Caco-2 (cell line): ENCODE results near the gene CHCHD6. TPM values are rescaled to one million over a fixed set of nuclear protein-coding genes. Genes with fewer than 3 reads are reported as not detected.

Experiments used
- BruUV-seq: library from RNA; stranded (reverse); fragments of 400-500 nt; replicated peaks from 2 replicates; lab custom pipeline; 2021; lab: Mats Ljungman, UMichigan
- CTCF ChIA-PET: fragments of 300-600 bp; sonication (Branson Sonifier 250); formaldehyde crosslinking; loops from one replicate; lab custom pipeline; 2022; ENCODE audit warnings: antibody characterized with exemption; lab: Charles Lee
- POLR2A ChIA-PET: fragments of 300-600 bp; sonication (Branson Sonifier 250); formaldehyde crosslinking; loops from one replicate; lab custom pipeline; 2022; ENCODE audit warnings: antibody characterized with exemption; lab: Charles Lee
- DNase-seq, 2 experiments: peaks; one replicate each; pipeline versions ENCODE4 v3.0.0 to v3.0.0-alpha.2; 2020 to 2022
- H3K27me3 ChIP-seq: replicated peaks from 2 replicates; pipeline ENCODE4 v1.6.0; 2011; ENCODE audit warnings: low read length; ENCODE audit not compliant: control insufficient read depth, insufficient read depth
- H3K36me3 ChIP-seq: 2 replicates; pipeline ENCODE4 v1.5.1; 2011; ENCODE audit warnings: low read length; ENCODE audit not compliant: control insufficient read depth, insufficient read depth
- H3K4me1 ChIP-seq: fragments of 250-450 bp; sonication (Bioruptor Pico); 2 replicates; pipeline ENCODE4 v1.5.1; 2020; ENCODE audit warnings: mild to moderate bottlenecking
- H3K4me3 ChIP-seq: 2 replicates; pipeline ENCODE4 v1.5.1; 2011; ENCODE audit warnings: low read depth, mild to moderate bottlenecking, control low read depth, low read length
- H3K9me3 ChIP-seq: fragments of 250-450 bp; sonication (Bioruptor Pico); 2 replicates; pipeline ENCODE4 v1.5.1; 2020; ENCODE audit warnings: mild to moderate bottlenecking, moderate library complexity
- H3K27ac Mint-ChIP-seq: one replicate; pipeline ENCODE4 v1.8.0; 2022; ENCODE audit warnings: mixed read lengths; ENCODE audit not compliant: unreplicated experiment
- H3K27me3 Mint-ChIP-seq: one replicate; pipeline ENCODE4 v1.8.0; 2022; ENCODE audit warnings: mixed read lengths; ENCODE audit not compliant: insufficient read depth, unreplicated experiment
- H3K36me3 Mint-ChIP-seq: one replicate; pipeline ENCODE4 v1.8.0; 2022; ENCODE audit warnings: mild to moderate bottlenecking, mixed read lengths; ENCODE audit not compliant: insufficient read depth, unreplicated experiment
- H3K4me1 Mint-ChIP-seq: one replicate; pipeline ENCODE4 v1.8.0; 2022; ENCODE audit warnings: low read depth, mixed read lengths; ENCODE audit not compliant: unreplicated experiment
- H3K4me3 Mint-ChIP-seq: one replicate; pipeline ENCODE4 v1.8.0; 2022; ENCODE audit warnings: mild to moderate bottlenecking, moderate library complexity, mixed read lengths; ENCODE audit not compliant: unreplicated experiment
- H3K9me3 Mint-ChIP-seq: one replicate; pipeline ENCODE4 v1.8.0; 2022; ENCODE audit warnings: mixed read lengths; ENCODE audit not compliant: unreplicated experiment
- CTCF ChIP-seq, 2 experiments: fragments of 200-600 bp in 1 of 2; IDR thresholded peaks; 1 replicate in 1 of 2; 2 replicates in 1 of 2; pipeline versions ENCODE4 v1.5.1 to v1.8.0; 2011 to 2022; ENCODE audit warnings: antibody characterized with exemption in 1 of 2, control low read depth in 1 of 2, inconsistent platforms in 1 of 2, low read depth in 1 of 2, low read length in 1 of 2, mild to moderate bottlenecking in 1 of 2, moderate library complexity in 1 of 2; ENCODE audit not compliant: insufficient read depth in 1 of 2, severe bottlenecking in 1 of 2, unreplicated experiment in 1 of 2
- intact Hi-C: fragments of 100-400 bp; cut with micrococcal nuclease; formaldehyde crosslinking; loops from one replicate; pipeline ENCODE4 v1.10.0; 2022; ENCODE audit not compliant: unreplicated experiment
- total RNA-seq: library from RNA; stranded (reverse); gene quantifications from 2 replicates; pipeline ENCODE4 v1.2.3, GENCODE V29; 2022

The CHCHD6 gene
- total RNA-seq, 1 experiment from 2014 or later = 49.5 TPM

DNA sequence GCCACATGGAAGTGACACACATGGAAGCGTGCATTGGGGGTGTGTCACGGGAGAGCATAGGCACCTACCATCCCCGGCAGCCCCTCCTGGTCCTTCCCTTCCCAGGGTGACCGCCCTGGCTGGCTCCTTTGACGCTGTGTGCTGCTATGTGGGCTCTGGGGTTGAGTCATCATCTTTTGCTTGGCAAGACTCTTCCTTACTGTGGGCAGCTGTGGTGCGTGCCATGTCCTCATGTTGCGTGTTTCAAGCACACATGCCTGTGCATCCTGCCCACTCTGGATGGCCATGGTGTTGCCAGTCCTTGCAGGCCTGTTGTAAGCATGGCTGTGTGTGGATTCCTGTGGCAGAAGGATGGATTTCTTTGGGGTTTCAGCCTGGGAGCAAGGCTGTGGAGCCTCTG lies 292.9 kb downstream of the CHCHD6 start:
- Histone ChIP-seq H3K9me3 (no peaks in the 10 kb centered on the region), H3K4me3 (no peak overlapping the region), H3K4me1 (no peaks in the 10 kb centered on the region), H3K36me3 (no peaks in the 10 kb centered on the region; the same call in 1 of the 2 replicates), H3K27me3 (no peaks in the 10 kb centered on the region)
- ChIA-PET CTCF (interaction anchor here (0.6 kb wide), 1 partner anchor 608 kb away, joined by 3 read pairs; no protein-coding TSS in a partner anchor), POLR2A (no interaction called here)
- Mint-ChIP-seq H3K4me3 (no peak overlapping the region), H3K9me3 (no peaks in the 10 kb centered on the region), H3K4me1 (no peaks in the 10 kb centered on the region), H3K27ac (no peak overlapping the region), H3K36me3 (peaks cover 23% of the 10 kb centered on the region), H3K27me3 (no peaks in the 10 kb centered on the region)
- no peak for TF ChIP-seq CTCF (IDR thresholded peaks at IDR 0.05; ENCODE audit: insufficient read depth in 1 of 2, low read depth in 1 of 2, low read length in 1 of 2, severe bottlenecking in 1 of 2, unreplicated experiment in 1 of 2)
- intact Hi-C loops = no loop called here
- no peak for DNase-seq
- no TSS peak for BruUV-seq

DNA sequence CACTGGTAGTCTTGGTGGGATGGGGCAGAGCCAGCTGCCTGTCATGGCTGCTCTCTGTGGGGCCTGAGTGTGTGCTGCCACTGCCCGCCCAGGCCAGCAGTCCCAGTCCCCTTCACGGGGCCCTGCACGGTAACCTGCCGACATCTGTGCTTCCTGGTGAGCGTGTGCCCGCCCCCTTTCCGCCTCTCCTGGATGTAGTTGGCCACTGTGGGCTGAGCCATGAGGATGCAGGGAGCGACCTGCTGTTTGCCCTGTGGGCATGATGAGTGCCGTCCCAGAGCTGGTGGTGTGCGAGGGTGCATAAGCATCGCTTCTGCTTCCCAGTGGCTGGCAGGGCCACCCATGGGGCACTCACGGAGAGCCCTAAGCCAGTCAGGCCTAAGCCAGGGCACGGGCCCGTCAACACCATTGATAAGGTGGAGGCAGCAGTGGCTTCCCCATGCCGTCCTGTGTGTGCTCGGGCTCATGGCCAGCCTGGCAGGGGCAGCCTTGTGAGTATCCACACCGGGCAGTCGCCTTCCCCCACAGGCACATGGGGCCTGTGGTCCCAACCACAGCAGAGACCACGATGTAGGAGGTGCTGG lies 293.5 kb downstream of the CHCHD6 start:
- no peak for TF ChIP-seq CTCF (IDR thresholded peaks at IDR 0.05; ENCODE audit: insufficient read depth in 1 of 2, low read depth in 1 of 2, low read length in 1 of 2, severe bottlenecking in 1 of 2, unreplicated experiment in 1 of 2)
- peaks cover 23% of the 10 kb centered on the region for H3K36me3 Mint-ChIP-seq
- no peak for DNase-seq
- Histone ChIP-seq H3K4me3 (no peak overlapping the region), H3K27me3 (no peaks in the 10 kb centered on the region), H3K36me3 (no peaks in the 10 kb centered on the region; the same call in 1 of the 2 replicates), H3K4me1 (no peaks in the 10 kb centered on the region), H3K9me3 (no peaks in the 10 kb centered on the region)
- no TSS peak for BruUV-seq
- H3K4me1 Mint-ChIP-seq = no peaks in the 10 kb centered on the region
- POLR2A ChIA-PET = no interaction called here
- intact Hi-C loops = no loop called here
- CTCF ChIA-PET = no interaction called here
- peak overlapping the region; percentile 16 for H3K27ac Mint-ChIP-seq
- H3K4me3 Mint-ChIP-seq = no peak overlapping the region
- no peaks in the 10 kb centered on the region for H3K27me3 Mint-ChIP-seq
- H3K9me3 Mint-ChIP-seq = no peaks in the 10 kb centered on the region

DNA sequence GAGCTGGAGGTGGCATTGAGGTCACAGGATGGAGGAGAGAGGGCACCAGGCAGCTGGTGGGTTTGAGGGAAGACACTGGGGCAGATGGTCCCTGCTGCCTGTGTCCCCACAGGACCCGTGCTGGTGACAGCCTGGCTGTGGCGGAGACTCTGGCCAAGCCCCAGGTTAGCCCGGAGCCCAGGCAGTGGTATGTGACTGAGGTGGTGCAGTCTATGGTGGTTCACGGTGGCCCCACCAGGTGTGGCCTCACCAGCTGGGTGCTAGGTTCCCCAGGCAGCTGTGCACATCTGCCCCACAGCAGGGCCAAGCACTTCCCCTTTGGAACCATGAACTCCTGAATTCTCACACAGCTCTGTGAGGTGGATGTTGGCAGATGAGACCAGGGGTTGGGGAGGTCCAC lies 294.3 kb downstream of the CHCHD6 start:
- Mint-ChIP-seq H3K9me3 (no peaks in the 10 kb centered on the region), H3K27ac (no peak overlapping the region), H3K4me1 (no peaks in the 10 kb centered on the region), H3K4me3 (no peak overlapping the region), H3K27me3 (no peaks in the 10 kb centered on the region), H3K36me3 (peaks cover 23% of the 10 kb centered on the region)
- intact Hi-C loops = no loop called here
- ChIA-PET POLR2A (no interaction called here), CTCF (no interaction called here)
- no peak for DNase-seq
- no peaks in the 10 kb centered on the region for H3K4me1 ChIP-seq
- no peaks in the 10 kb centered on the region for H3K9me3 ChIP-seq
- no peak overlapping the region for H3K4me3 ChIP-seq
- no TSS peak for BruUV-seq
- no peaks in the 10 kb centered on the region for H3K27me3 ChIP-seq
- no peak for TF ChIP-seq CTCF (IDR thresholded peaks at IDR 0.05; ENCODE audit: insufficient read depth in 1 of 2, low read depth in 1 of 2, low read length in 1 of 2, severe bottlenecking in 1 of 2, unreplicated experiment in 1 of 2)
- no peaks in the 10 kb centered on the region; the same call in none of the 2 replicates for H3K36me3 ChIP-seq
